ENCODE results near the gene TAF8.

Gene TAF8

GRCh38 chr6:42105709-42106108 is 55.4 kb downstream of the TAF8 start:
- no peaks in the 10 kb centered on the region for H3K27me3 ChIP-seq (ENCODE audit: insufficient read depth, low read length, poor library complexity, severe bottlenecking)
- peaks cover 15% of the 10 kb centered on the region for H3K4me1 ChIP-seq (ENCODE audit: insufficient read depth, low read length, poor library complexity, severe bottlenecking)
- no peak overlapping the region for H2AFZ ChIP-seq (ENCODE audit: low read length)
- H3K79me2 ChIP-seq (ENCODE audit: insufficient read depth, low read length) = 0 out of 2 replicates have a peak, but pooled peaks cover 3% of the 10 kb centered on the region
- TF ChIP-seq CTCF (conservative IDR thresholded peaks at IDR 0.05; ENCODE audit: low read length) (no peak), EZH2phosphoT487 (IDR thresholded peaks at IDR 0.05; ENCODE audit: borderline replicate concordance) (no peak)
- peak overlapping the region; percentile 86 for H3K4me3 ChIP-seq (ENCODE audit: low read length, poor library complexity, severe bottlenecking)
- no peaks in the 10 kb centered on the region for H3K9me3 ChIP-seq (ENCODE audit: insufficient read depth, low read depth, low read length)
- H3K36me3 ChIP-seq (ENCODE audit: insufficient read depth, low read length) = no peaks in the 10 kb centered on the region
- H3K9ac ChIP-seq (ENCODE audit: low read depth, low read length, poor library complexity, severe bottlenecking) = peak overlapping the region; percentile 87
- peak overlapping the region; percentile 79 for H3K4me2 ChIP-seq (ENCODE audit: low read depth, low read length, poor library complexity, severe bottlenecking)
- no peaks in the 10 kb centered on the region for H4K20me1 ChIP-seq (ENCODE audit: insufficient read depth, low read length, poor library complexity, severe bottlenecking)
- H3F3A ChIP-seq (ENCODE audit: low read depth) = no peaks in the 10 kb centered on the region
- H3K9me2 ChIP-seq (replicated peaks; ENCODE audit: low read depth, low read length) = no peaks in the 10 kb centered on the region

- peak overlapping the region; percentile 87 for H3K9ac ChIP-seq (ENCODE audit: low read depth, low read length, poor library complexity, severe bottlenecking)
- no peaks in the 10 kb centered on the region for H3K9me2 ChIP-seq (replicated peaks; ENCODE audit: low read depth, low read length)
- H3K4me1 ChIP-seq (ENCODE audit: insufficient read depth, low read length, poor library complexity, severe bottlenecking) = peaks cover 15% of the 10 kb centered on the region
- H3K79me2 ChIP-seq (ENCODE audit: insufficient read depth, low read length) = 0 out of 2 replicates have a peak, but pooled peaks cover 3% of the 10 kb centered on the region
- H2AFZ ChIP-seq (ENCODE audit: low read length) = no peak overlapping the region
- no peak for TF ChIP-seq EZH2phosphoT487 (IDR thresholded peaks at IDR 0.05; ENCODE audit: borderline replicate concordance)
- no peak for TF ChIP-seq CTCF (conservative IDR thresholded peaks at IDR 0.05; ENCODE audit: low read length)
- H3F3A ChIP-seq (ENCODE audit: low read depth) = no peaks in the 10 kb centered on the region
- H4K20me1 ChIP-seq (ENCODE audit: insufficient read depth, low read length, poor library complexity, severe bottlenecking) = no peaks in the 10 kb centered on the region
- H3K27me3 ChIP-seq (ENCODE audit: insufficient read depth, low read length, poor library complexity, severe bottlenecking) = no peaks in the 10 kb centered on the region
- H3K4me3 ChIP-seq (ENCODE audit: low read length, poor library complexity, severe bottlenecking) = no peak overlapping the region
- no peaks in the 10 kb centered on the region for H3K36me3 ChIP-seq (ENCODE audit: insufficient read depth, low read length)
- peak overlapping the region; percentile 79 for H3K4me2 ChIP-seq (ENCODE audit: low read depth, low read length, poor library complexity, severe bottlenecking)
- H3K9me3 ChIP-seq (ENCODE audit: insufficient read depth, low read depth, low read length) = no peaks in the 10 kb centered on the region
Measured at GRCh38 chr6:42106112-42107023, 56.0 kb downstream of the TAF8 start.

GRCh38 chr6:42108071-42108470 is 57.7 kb downstream of the TAF8 start:
- Histone ChIP-seq H3K9me2 (replicated peaks; ENCODE audit: low read depth, low read length) (no peaks in the 10 kb centered on the region), H3K9ac (ENCODE audit: low read depth, low read length, poor library complexity, severe bottlenecking) (no peak overlapping the region), H3K27me3 (ENCODE audit: insufficient read depth, low read length, poor library complexity, severe bottlenecking) (no peaks in the 10 kb centered on the region), H3K79me2 (ENCODE audit: insufficient read depth, low read length) (0 out of 2 replicates have a peak, but pooled peaks cover 3% of the 10 kb centered on the region), H3K36me3 (ENCODE audit: insufficient read depth, low read length) (no peaks in the 10 kb centered on the region), H2AFZ (ENCODE audit: low read length) (no peak overlapping the region), H3F3A (ENCODE audit: low read depth) (no peaks in the 10 kb centered on the region), H3K4me1 (ENCODE audit: insufficient read depth, low read length, poor library complexity, severe bottlenecking) (peaks cover 15% of the 10 kb centered on the region), H4K20me1 (ENCODE audit: insufficient read depth, low read length, poor library complexity, severe bottlenecking) (no peaks in the 10 kb centered on the region), H3K4me3 (ENCODE audit: low read length, poor library complexity, severe bottlenecking) (no peak overlapping the region), H3K4me2 (ENCODE audit: low read depth, low read length, poor library complexity, severe bottlenecking) (no peak overlapping the region), H3K9me3 (ENCODE audit: insufficient read depth, low read depth, low read length) (no peaks in the 10 kb centered on the region)
- TF ChIP-seq EZH2phosphoT487 (IDR thresholded peaks at IDR 0.05; ENCODE audit: borderline replicate concordance) (no peak), CTCF (conservative IDR thresholded peaks at IDR 0.05; ENCODE audit: low read length) (no peak)
